ENCODE data around the gene SLC26A2. TPM values are rescaled to one million over a fixed set of nuclear protein-coding genes. Genes with fewer than 3 reads are reported as not detected.

Gene SLC26A2
- total and polyA plus RNA-seq, 2 experiments from 2014 or later, result 3.5 to 11.5 TPM

DNA sequence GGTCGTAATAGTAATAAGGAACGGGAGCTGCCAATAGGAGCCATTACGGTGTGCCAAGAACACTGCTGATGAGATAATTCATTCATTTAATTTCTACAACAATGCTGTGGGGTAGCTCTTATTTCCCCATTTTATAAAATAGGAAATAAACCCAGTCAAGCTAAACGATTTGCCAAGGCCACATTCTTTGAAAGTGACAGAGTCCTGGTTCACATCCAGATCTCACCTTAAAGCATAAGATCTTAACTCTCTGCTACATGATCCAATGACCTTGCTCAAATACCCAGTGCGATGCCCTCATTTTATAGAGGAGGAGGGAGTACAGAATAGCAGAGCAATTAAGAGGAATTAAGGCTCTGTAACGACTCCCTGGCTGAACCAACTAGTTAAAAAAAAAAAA lies 21.0 kb upstream of the SLC26A2 start:
- Histone ChIP-seq H2AFZ (no peak overlapping the region), H3K79me2 (replicated peaks; ENCODE audit: insufficient read depth) (no peaks in the 10 kb centered on the region), H3K4me3 (no peak overlapping the region), H3K27me3 (ENCODE audit: insufficient read depth) (no peaks in the 10 kb centered on the region), H4K20me1 (replicated peaks; ENCODE audit: insufficient read depth) (no peaks in the 10 kb centered on the region), H3K9me2 (ENCODE audit: insufficient read depth) (no peaks in the 10 kb centered on the region), H3K4me1 (ENCODE audit: insufficient read depth) (0 out of 2 replicates have a peak, but pooled peaks cover 5% of the 10 kb centered on the region), H3K4me2 (no peak overlapping the region), H3K27ac (ENCODE audit: low read depth) (no peak overlapping the region), H3K36me3 (ENCODE audit: insufficient read depth) (no peaks in the 10 kb centered on the region), H3F3A (replicated peaks; ENCODE audit: low read depth) (no peaks in the 10 kb centered on the region)
- no peak for DNase-seq (ENCODE audit: low spot score)
- ATAC-seq, result no peak
- Mint-ChIP-seq H3K27ac (no peak overlapping the region), H3K36me3 (ENCODE audit: low read depth) (no peaks in the 10 kb centered on the region), H3K4me3 (no peak overlapping the region), H3K27me3 (ENCODE audit: insufficient read depth, low read depth, poor library complexity) (peaks cover 6% of the 10 kb centered on the region), H3K9me3 (no peaks in the 10 kb centered on the region), H3K4me1 (peaks cover 9% of the 10 kb centered on the region; the same call in 2 of the 3 replicates)
- TF ChIP-seq CREB1 (CRISPR knock-in tag; IDR thresholded peaks at IDR 0.05; ENCODE audit: low read depth) (no peak), NANOG (IDR thresholded peaks at IDR 0.05; ENCODE audit: borderline replicate concordance) (no peak), STAT1 (IDR thresholded peaks at IDR 0.05; ENCODE audit: unreplicated experiment) (no peak), EZH2phosphoT487 (IDR thresholded peaks at IDR 0.05; ENCODE audit: unreplicated experiment) (no peak), JUNB (IDR thresholded peaks at IDR 0.05; ENCODE audit: unreplicated experiment) (no peak)

DNA sequence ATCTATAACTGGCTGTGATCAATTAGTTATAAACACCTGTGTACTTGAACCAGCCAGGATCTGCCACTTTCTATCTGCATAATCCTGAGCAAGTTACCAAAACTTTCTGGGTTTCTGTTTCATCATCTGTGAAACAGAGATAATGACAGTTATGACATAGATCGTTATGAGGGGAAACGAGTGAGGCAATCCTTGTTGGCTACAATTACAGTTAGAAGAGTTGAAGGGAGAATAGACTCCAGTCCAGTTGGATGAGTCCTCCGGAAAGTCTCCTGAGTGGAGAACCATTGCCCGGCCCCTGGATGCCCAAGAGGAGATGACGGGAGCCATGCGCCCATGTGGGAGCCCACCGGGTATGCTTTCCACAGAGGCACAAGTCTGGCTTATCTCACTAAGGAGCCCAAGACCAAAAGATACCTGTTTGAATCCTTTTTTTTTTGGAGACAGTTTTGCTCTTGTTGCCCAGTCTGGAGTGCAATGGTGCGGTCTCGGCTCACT lies 20.4 kb upstream of the SLC26A2 start:
- ATAC-seq, result no peak
- Mint-ChIP-seq H3K27ac (no peak overlapping the region), H3K36me3 (ENCODE audit: low read depth) (no peaks in the 10 kb centered on the region)

More for the DNA sequence above, 20.4 kb upstream of the SLC26A2 start:
- H3K4me2 ChIP-seq, result no peak overlapping the region
- no peak overlapping the region for H3K4me3 ChIP-seq
- no peak overlapping the region for H2AFZ ChIP-seq
- H3K36me3 ChIP-seq (ENCODE audit: insufficient read depth), result no peaks in the 10 kb centered on the region
- Mint-ChIP-seq H3K4me3 (no peak overlapping the region), H3K4me1 (peaks cover 9% of the 10 kb centered on the region; the same call in 2 of the 3 replicates), H3K27me3 (ENCODE audit: insufficient read depth, low read depth, poor library complexity) (peaks cover 6% of the 10 kb centered on the region), H3K9me3 (no peaks in the 10 kb centered on the region)
- no peak overlapping the region for H3K27ac ChIP-seq (ENCODE audit: low read depth)
- 0 out of 2 replicates have a peak, but pooled peaks cover 5% of the 10 kb centered on the region for H3K4me1 ChIP-seq (ENCODE audit: insufficient read depth)
- H3K27me3 ChIP-seq (ENCODE audit: insufficient read depth), result no peaks in the 10 kb centered on the region
- H3K9me2 ChIP-seq (ENCODE audit: insufficient read depth), result no peaks in the 10 kb centered on the region
- no peaks in the 10 kb centered on the region for H3K79me2 ChIP-seq (replicated peaks; ENCODE audit: insufficient read depth)
- TF ChIP-seq EZH2phosphoT487 (IDR thresholded peaks at IDR 0.05; ENCODE audit: unreplicated experiment) (no peak), POLR2AphosphoS5 (IDR thresholded peaks at IDR 0.05; ENCODE audit: low read depth) (no peak), STAT1 (IDR thresholded peaks at IDR 0.05; ENCODE audit: unreplicated experiment) (no peak), EZH2 (IDR thresholded peaks at IDR 0.05; ENCODE audit: low read depth, unreplicated experiment) (no peak), CREB1 (CRISPR knock-in tag; IDR thresholded peaks at IDR 0.05; ENCODE audit: low read depth) (no peak), ZNF331 (CRISPR knock-in tag; IDR thresholded peaks at IDR 0.05; ENCODE audit: low read depth) (no peak)
- TF ChIP-seq, protein P1, sequence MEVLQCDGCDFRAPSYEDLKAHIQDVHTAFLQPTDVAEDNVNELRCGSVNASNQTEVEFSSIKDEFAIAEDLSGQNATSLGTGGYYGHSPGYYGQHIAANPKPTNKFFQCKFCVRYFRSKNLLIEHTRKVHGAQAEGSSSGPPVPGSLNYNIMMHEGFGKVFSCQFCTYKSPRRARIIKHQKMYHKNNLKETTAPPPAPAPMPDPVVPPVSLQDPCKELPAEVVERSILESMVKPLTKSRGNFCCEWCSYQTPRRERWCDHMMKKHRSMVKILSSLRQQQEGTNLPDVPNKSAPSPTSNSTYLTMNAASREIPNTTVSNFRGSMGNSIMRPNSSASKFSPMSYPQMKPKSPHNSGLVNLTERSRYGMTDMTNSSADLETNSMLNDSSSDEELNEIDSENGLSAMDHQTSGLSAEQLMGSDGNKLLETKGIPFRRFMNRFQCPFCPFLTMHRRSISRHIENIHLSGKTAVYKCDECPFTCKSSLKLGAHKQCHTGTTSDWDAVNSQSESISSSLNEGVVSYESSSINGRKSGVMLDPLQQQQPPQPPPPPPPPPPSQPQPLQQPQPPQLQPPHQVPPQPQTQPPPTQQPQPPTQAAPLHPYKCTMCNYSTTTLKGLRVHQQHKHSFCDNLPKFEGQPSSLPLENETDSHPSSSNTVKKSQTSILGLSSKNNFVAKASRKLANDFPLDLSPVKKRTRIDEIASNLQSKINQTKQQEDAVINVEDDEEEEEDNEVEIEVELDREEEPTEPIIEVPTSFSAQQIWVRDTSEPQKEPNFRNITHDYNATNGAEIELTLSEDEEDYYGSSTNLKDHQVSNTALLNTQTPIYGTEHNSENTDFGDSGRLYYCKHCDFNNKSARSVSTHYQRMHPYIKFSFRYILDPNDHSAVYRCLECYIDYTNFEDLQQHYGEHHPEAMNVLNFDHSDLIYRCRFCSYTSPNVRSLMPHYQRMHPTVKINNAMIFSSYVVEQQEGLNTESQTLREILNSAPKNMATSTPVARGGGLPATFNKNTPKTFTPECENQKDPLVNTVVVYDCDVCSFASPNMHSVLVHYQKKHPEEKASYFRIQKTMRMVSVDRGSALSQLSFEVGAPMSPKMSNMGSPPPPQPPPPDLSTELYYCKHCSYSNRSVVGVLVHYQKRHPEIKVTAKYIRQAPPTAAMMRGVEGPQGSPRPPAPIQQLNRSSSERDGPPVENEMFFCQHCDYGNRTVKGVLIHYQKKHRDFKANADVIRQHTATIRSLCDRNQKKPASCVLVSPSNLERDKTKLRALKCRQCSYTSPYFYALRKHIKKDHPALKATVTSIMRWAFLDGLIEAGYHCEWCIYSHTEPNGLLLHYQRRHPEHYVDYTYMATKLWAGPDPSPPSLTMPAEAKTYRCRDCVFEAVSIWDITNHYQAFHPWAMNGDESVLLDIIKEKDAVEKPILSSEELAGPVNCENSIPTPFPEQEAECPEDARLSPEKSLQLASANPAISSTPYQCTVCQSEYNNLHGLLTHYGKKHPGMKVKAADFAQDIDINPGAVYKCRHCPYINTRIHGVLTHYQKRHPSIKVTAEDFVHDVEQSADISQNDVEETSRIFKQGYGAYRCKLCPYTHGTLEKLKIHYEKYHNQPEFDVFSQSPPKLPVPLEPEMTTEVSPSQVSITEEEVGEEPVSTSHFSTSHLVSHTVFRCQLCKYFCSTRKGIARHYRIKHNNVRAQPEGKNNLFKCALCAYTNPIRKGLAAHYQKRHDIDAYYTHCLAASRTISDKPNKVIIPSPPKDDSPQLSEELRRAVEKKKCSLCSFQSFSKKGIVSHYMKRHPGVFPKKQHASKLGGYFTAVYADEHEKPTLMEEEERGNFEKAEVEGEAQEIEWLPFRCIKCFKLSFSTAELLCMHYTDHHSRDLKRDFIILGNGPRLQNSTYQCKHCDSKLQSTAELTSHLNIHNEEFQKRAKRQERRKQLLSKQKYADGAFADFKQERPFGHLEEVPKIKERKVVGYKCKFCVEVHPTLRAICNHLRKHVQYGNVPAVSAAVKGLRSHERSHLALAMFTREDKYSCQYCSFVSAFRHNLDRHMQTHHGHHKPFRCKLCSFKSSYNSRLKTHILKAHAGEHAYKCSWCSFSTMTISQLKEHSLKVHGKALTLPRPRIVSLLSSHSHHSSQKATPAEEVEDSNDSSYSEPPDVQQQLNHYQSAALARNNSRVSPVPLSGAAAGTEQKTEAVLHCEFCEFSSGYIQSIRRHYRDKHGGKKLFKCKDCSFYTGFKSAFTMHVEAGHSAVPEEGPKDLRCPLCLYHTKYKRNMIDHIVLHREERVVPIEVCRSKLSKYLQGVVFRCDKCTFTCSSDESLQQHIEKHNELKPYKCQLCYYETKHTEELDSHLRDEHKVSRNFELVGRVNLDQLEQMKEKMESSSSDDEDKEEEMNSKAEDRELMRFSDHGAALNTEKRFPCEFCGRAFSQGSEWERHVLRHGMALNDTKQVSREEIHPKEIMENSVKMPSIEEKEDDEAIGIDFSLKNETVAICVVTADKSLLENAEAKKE (CRISPR knock-in tag; IDR thresholded peaks at IDR 0.05), result no peak
- TF ChIP-seq, protein P2, sequence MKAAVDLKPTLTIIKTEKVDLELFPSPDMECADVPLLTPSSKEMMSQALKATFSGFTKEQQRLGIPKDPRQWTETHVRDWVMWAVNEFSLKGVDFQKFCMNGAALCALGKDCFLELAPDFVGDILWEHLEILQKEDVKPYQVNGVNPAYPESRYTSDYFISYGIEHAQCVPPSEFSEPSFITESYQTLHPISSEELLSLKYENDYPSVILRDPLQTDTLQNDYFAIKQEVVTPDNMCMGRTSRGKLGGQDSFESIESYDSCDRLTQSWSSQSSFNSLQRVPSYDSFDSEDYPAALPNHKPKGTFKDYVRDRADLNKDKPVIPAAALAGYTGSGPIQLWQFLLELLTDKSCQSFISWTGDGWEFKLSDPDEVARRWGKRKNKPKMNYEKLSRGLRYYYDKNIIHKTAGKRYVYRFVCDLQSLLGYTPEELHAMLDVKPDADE (IDR thresholded peaks at IDR 0.05), result no peak
- no peaks in the 10 kb centered on the region for H3F3A ChIP-seq (replicated peaks; ENCODE audit: low read depth)
- no peaks in the 10 kb centered on the region for H4K20me1 ChIP-seq (replicated peaks; ENCODE audit: insufficient read depth)
- no peak for DNase-seq (ENCODE audit: low spot score)

All from GM23338 (cell line).